ENCODE data around the gene NPHS2.
"Not testable (repeated sequence)": the region's sequence is repeated elsewhere in the genome, so short reads cannot be mapped to it uniquely, and the experiment has no call there.

NPHS2 gene

DNA sequence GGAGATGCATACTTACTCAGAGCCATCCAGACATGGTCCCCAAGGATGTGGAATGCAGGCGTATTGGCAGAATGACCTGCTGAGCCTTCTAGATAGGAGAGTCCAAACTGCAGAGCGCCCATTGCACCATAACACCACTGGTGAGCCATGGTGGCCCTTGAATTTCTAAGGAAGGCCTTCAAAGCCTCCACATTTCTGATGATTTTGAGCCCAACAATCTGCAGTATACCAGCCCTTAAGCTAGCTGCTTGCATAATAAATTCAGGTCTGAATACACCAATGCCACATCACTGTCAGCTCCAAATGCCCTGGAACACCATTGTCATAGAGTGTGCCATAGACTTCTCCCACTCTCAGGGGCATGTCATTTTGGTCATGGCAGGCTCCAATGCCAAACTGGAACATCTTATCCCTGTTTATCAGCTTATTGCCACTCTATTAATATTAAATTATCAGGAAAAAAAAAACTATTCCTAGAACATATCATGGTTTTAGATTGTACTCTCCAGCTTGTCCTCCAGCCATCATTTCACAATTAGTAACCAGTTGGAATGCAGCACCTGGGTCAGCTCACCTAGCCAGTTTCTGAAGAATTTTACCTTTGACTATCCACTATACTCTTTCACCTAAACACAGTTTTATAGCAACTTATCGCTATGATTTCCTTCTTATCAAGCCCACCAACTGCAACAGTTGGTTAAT, 26.9 kb downstream of the NPHS2 start:
- H3K36me3 ChIP-seq (ENCODE audit: control insufficient read depth in 1 of 2, insufficient read depth in 2 of 2, low read length in 2 of 2) = no peaks in the 10 kb centered on the region
- H3K27ac ChIP-seq (ENCODE audit: low read depth, low read length) = no peak overlapping the region
- no peak overlapping the region for H3K9ac ChIP-seq (ENCODE audit: low read depth in 1 of 2, low read length in 2 of 2)
- no peaks in the 10 kb centered on the region for H3K4me1 ChIP-seq (ENCODE audit: control insufficient read depth in 1 of 2, insufficient read depth in 2 of 2, low read length in 2 of 2)
- H3K27me3 ChIP-seq (ENCODE audit: control insufficient read depth in 1 of 2, insufficient read depth in 2 of 2, low read length in 2 of 2) = no peaks in the 10 kb centered on the region
- no peaks in the 10 kb centered on the region for H3K9me3 ChIP-seq (ENCODE audit: control insufficient read depth in 1 of 2, low read length in 2 of 2)
- no peak overlapping the region for H3K4me3 ChIP-seq (ENCODE audit: low read depth in 1 of 2, low read length in 2 of 2)

DNA sequence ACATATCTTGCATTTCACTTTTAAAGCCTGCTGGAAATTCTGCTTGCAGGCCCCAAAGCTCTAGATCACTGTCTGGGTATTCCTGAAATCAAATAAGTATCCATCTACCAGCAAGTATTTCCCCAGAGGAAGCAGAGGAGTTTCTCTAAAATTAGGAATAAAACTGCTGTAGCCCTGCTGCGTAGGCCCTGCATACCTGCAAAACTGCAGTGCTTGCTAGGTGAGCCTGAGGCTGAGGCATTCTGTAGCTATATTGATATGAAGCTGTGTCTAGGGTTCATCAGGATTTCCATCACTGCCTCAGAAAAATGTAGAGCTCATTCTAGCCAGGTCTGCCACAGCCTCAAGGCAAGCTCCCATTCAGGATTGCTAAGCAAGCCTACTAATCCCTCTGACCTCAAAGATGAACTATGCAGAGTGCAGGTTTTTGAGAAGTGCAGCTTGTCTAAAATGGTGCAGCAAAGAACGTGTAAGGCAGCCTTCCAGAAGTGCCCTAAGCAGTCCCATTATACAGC, 28.7 kb downstream of the NPHS2 start:
- Histone ChIP-seq H3K9ac (ENCODE audit: low read depth in 1 of 2, low read length in 2 of 2) (no peak overlapping the region), H3K9me3 (ENCODE audit: control insufficient read depth in 1 of 2, low read length in 2 of 2) (no peaks in the 10 kb centered on the region), H3K27ac (ENCODE audit: low read depth, low read length) (no peak overlapping the region), H3K4me3 (ENCODE audit: low read depth in 1 of 2, low read length in 2 of 2) (no peak overlapping the region), H3K36me3 (ENCODE audit: control insufficient read depth in 1 of 2, insufficient read depth in 2 of 2, low read length in 2 of 2) (no peaks in the 10 kb centered on the region), H3K4me1 (ENCODE audit: control insufficient read depth in 1 of 2, insufficient read depth in 2 of 2, low read length in 2 of 2) (no peaks in the 10 kb centered on the region), H3K27me3 (ENCODE audit: control insufficient read depth in 1 of 2, insufficient read depth in 2 of 2, low read length in 2 of 2) (no peaks in the 10 kb centered on the region)

DNA sequence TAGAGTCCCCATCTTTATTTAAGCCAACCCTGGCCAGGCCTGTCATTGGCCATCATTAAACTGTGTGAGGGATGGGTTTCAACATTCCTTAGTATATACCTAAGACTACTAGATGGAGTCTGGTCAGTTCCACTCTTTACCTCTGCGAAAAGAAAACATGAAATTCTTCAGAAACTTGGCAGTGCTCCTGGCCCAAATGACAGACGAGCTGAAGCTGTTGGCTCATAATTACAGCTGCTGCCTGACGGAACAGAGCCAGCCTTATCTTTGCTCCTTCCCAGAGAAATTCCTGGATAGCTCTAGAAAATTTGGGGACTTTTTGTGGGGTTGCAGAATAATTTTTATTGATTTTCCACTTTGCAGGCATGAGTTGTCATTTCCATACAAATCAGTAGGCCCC, 30.4 kb downstream of the NPHS2 start:
- Histone ChIP-seq H3K27ac (ENCODE audit: low read depth, low read length) (no peak overlapping the region), H3K9ac (ENCODE audit: low read depth in 1 of 2, low read length in 2 of 2) (no peak overlapping the region), H3K36me3 (ENCODE audit: control insufficient read depth in 1 of 2, insufficient read depth in 2 of 2, low read length in 2 of 2) (no peaks in the 10 kb centered on the region), H3K27me3 (ENCODE audit: control insufficient read depth in 1 of 2, insufficient read depth in 2 of 2, low read length in 2 of 2) (no peaks in the 10 kb centered on the region), H3K4me3 (ENCODE audit: low read depth in 1 of 2, low read length in 2 of 2) (no peak overlapping the region), H3K4me1 (ENCODE audit: control insufficient read depth in 1 of 2, insufficient read depth in 2 of 2, low read length in 2 of 2) (no peaks in the 10 kb centered on the region), H3K9me3 (ENCODE audit: control insufficient read depth in 1 of 2, low read length in 2 of 2) (no peaks in the 10 kb centered on the region)

DNA sequence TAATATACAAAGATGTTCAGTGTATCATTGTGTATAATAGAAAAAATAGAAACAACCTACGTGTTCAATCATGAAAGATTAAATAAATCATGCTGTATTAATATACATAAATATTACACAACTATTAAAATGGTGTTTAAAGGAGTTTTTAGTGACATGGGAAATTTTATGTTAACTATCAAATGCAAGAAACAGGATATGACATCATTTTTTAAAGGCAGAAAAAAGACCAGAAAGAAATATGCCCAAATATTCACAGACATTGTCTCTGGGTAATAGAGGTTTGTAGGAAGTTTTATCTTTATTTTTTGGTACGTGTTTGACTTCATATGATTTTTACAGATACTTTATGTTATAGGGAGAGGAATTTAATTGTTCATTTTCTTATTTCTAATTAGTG, 34.0 kb downstream of the NPHS2 start:
- H3K27me3 ChIP-seq (ENCODE audit: control insufficient read depth in 1 of 2, insufficient read depth in 2 of 2, low read length in 2 of 2) = no peaks in the 10 kb centered on the region
- no peaks in the 10 kb centered on the region for H3K36me3 ChIP-seq (ENCODE audit: control insufficient read depth in 1 of 2, insufficient read depth in 2 of 2, low read length in 2 of 2)
- no peaks in the 10 kb centered on the region for H3K9me3 ChIP-seq (ENCODE audit: control insufficient read depth in 1 of 2, low read length in 2 of 2)
- H3K27ac ChIP-seq (ENCODE audit: low read depth, low read length) = no peak overlapping the region
- no peak overlapping the region for H3K9ac ChIP-seq (ENCODE audit: low read depth in 1 of 2, low read length in 2 of 2)
- no peaks in the 10 kb centered on the region for H3K4me1 ChIP-seq (ENCODE audit: control insufficient read depth in 1 of 2, insufficient read depth in 2 of 2, low read length in 2 of 2)
- H3K4me3 ChIP-seq (ENCODE audit: low read depth in 1 of 2, low read length in 2 of 2) = no peak overlapping the region

DNA sequence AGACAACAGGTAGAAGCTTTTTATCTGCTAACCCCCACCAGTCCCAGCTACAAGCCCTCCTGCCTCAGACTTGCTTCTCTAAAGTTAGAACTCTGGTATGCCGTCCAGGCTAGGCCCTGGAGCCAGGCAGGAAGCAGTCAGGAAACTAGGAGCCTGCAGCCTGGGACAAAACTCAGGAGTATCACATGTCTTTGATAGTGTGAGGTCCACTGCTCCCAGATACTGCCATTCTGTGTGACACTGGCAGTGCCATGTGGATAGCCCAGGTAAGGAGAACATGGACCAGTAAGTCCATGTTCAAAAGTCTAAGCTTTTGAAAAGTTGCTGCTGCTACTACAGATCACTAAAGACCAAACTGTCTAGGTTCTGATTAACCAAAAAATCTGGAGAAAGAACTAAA, 45.4 kb downstream of the NPHS2 start:
- Histone ChIP-seq H3K9me3 (ENCODE audit: control insufficient read depth in 1 of 2, low read length in 2 of 2) (no peaks in the 10 kb centered on the region), H3K27ac (ENCODE audit: low read depth, low read length) (no peak overlapping the region), H3K4me1 (ENCODE audit: control insufficient read depth in 1 of 2, insufficient read depth in 2 of 2, low read length in 2 of 2) (no peaks in the 10 kb centered on the region)

DNA sequence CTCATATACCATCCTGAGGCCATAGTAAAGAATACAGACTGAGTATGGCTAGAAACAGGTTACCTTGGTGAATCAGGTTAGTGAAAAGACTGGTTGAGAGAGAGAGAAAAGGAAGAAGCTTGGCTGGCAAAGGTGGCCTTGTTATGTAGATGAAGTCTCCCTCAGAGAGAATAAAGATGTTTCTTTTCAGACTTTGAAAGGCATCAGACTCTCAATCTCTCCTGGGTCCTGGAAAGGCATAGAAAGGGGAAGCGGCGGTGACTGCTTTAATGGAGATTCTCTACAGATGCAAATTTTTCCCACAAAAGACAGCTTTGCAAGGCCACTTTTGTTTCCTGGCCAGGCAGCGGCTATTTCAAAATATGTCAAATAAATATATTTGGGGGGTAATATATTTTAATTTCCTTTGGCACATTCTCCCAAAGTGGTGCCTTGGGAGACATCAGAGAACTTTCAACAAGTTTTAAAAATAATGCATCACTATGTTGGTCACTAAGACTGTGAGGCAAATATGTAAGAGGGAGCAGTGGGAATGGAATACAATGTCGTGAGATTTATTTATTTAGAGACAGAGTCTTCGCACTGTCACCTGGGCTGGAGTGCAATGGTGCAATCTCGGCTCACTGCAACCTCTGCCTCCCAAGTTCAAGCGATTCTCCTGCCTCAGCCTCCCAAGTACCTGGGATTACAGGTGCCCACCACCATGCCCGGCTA, 46.1 kb downstream of the NPHS2 start:
- no peaks in the 10 kb centered on the region for H3K27me3 ChIP-seq (ENCODE audit: control insufficient read depth in 1 of 2, insufficient read depth in 2 of 2, low read length in 2 of 2)
- no peaks in the 10 kb centered on the region for H3K9me3 ChIP-seq (ENCODE audit: control insufficient read depth in 1 of 2, low read length in 2 of 2)
- no peak overlapping the region for H3K27ac ChIP-seq (ENCODE audit: low read depth, low read length)
- no peaks in the 10 kb centered on the region for H3K4me1 ChIP-seq (ENCODE audit: control insufficient read depth in 1 of 2, insufficient read depth in 2 of 2, low read length in 2 of 2)
- no peak overlapping the region for H3K9ac ChIP-seq (ENCODE audit: low read depth in 1 of 2, low read length in 2 of 2)
- H3K4me3 ChIP-seq (ENCODE audit: low read depth in 1 of 2, low read length in 2 of 2) = no peak overlapping the region
- H3K36me3 ChIP-seq (ENCODE audit: control insufficient read depth in 1 of 2, insufficient read depth in 2 of 2, low read length in 2 of 2) = no peaks in the 10 kb centered on the region

More for the DNA sequence above, 45.4 kb downstream of the NPHS2 start:
- no peaks in the 10 kb centered on the region for H3K36me3 ChIP-seq (ENCODE audit: control insufficient read depth in 1 of 2, insufficient read depth in 2 of 2, low read length in 2 of 2)
- no peak overlapping the region for H3K4me3 ChIP-seq (ENCODE audit: low read depth in 1 of 2, low read length in 2 of 2)
- H3K27me3 ChIP-seq (ENCODE audit: control insufficient read depth in 1 of 2, insufficient read depth in 2 of 2, low read length in 2 of 2) = no peaks in the 10 kb centered on the region
- no peak overlapping the region for H3K9ac ChIP-seq (ENCODE audit: low read depth in 1 of 2, low read length in 2 of 2)

DNA sequence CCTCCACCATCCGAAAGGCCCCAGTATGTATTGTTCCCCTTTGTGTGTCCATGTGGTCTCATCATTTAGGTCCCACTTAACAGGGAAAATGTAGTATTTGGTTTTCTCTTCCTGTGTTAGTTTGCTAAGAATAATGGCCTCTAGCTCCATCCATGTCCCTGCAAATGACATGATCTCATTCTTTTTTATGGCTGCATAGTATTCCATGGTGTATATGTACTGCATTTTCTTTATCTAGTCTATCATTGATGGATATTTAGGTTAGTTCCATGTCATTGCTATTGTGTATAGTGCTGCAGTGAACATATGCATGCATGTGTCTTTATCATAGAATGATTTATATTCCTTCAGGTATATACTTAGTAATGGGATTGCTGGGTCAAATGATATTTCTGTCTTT, 57.2 kb downstream of the NPHS2 start:
- not testable (repeated sequence) for H3K4me3 ChIP-seq (ENCODE audit: low read depth in 1 of 2, low read length in 2 of 2); H3K36me3 ChIP-seq (ENCODE audit: control insufficient read depth in 1 of 2, insufficient read depth in 2 of 2, low read length in 2 of 2); H3K27me3 ChIP-seq (ENCODE audit: control insufficient read depth in 1 of 2, insufficient read depth in 2 of 2, low read length in 2 of 2); H3K27ac ChIP-seq (ENCODE audit: low read depth, low read length); H3K4me1 ChIP-seq (ENCODE audit: control insufficient read depth in 1 of 2, insufficient read depth in 2 of 2, low read length in 2 of 2); H3K9ac ChIP-seq (ENCODE audit: low read depth in 1 of 2, low read length in 2 of 2); H3K9me3 ChIP-seq (ENCODE audit: control insufficient read depth in 1 of 2, low read length in 2 of 2)

DNA sequence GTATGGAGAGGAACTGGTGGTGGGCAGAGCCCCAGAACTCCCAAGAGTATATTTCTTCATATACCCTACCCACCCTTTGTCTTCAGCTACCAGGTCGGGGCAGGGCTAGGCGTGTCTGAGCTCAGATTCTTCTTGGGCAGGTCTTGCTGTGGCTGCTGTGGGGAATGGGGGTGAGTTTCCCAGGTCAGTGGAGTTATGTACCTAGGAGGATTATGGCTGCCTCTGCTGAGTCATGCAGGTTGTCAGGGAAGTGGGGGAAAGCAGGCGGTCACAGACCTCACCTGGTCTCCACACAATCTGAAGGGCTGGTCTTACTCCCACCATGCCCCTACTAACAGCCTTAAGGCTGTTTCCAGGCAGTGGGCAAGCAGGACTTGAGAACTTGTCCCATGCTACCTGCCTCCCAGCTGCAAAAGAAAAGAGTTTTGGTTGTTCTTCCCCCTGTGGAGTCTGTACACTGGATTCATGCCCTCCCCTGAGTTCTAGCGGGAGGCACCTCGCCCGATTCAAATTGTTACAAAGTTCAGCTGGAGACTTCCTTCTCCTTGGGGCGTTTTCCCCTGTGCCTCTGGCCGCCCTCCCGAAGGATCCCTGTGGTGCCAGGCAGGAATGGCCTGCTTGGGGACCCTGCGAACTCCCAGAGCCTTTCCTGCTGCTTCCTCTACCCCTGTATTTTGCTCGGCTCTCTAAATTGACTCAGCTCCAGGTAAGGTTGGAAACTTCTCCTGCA, 58.6 kb downstream of the NPHS2 start:
- Histone ChIP-seq H3K4me1 (ENCODE audit: control insufficient read depth in 1 of 2, insufficient read depth in 2 of 2, low read length in 2 of 2) (no peaks in the 10 kb centered on the region), H3K9ac (ENCODE audit: low read depth in 1 of 2, low read length in 2 of 2) (peak overlapping the region in 1 of 2 donors; percentile 6), H3K27me3 (ENCODE audit: control insufficient read depth in 1 of 2, insufficient read depth in 2 of 2, low read length in 2 of 2) (no peaks in the 10 kb centered on the region), H3K4me3 (ENCODE audit: low read depth in 1 of 2, low read length in 2 of 2) (peak overlapping the region; percentile 45 to 46), H3K36me3 (ENCODE audit: control insufficient read depth in 1 of 2, insufficient read depth in 2 of 2, low read length in 2 of 2) (no peaks in the 10 kb centered on the region), H3K27ac (ENCODE audit: low read depth, low read length) (no peak overlapping the region), H3K9me3 (ENCODE audit: control insufficient read depth in 1 of 2, low read length in 2 of 2) (no peaks in the 10 kb centered on the region)

DNA sequence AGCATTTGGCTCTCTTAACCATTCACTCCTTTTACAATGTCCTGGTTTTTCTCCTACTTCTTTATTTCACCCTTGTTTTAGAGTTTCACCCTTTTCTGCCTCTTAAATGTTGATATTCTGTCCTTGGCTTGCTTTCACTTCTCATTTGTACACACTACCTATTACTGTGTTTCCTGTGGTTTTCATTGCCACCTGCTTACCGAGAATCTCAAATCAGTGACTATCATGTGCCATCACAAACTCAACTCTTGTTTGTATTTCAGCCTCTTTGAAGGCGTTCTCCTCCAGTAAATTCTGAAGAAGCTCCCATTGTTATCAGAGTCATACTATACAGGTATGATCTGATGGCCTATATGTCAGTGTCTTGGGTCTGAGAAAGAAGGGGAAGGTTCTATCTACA, 65.7 kb downstream of the NPHS2 start:
- H3K27me3 ChIP-seq (ENCODE audit: control insufficient read depth in 1 of 2, insufficient read depth in 2 of 2, low read length in 2 of 2) = no peaks in the 10 kb centered on the region
- H3K4me3 ChIP-seq (ENCODE audit: low read depth in 1 of 2, low read length in 2 of 2) = no peak overlapping the region
- no peaks in the 10 kb centered on the region for H3K36me3 ChIP-seq (ENCODE audit: control insufficient read depth in 1 of 2, insufficient read depth in 2 of 2, low read length in 2 of 2)
- H3K4me1 ChIP-seq (ENCODE audit: control insufficient read depth in 1 of 2, insufficient read depth in 2 of 2, low read length in 2 of 2) = no peaks in the 10 kb centered on the region
- H3K27ac ChIP-seq (ENCODE audit: low read depth, low read length) = no peak overlapping the region
- no peaks in the 10 kb centered on the region for H3K9me3 ChIP-seq (ENCODE audit: control insufficient read depth in 1 of 2, low read length in 2 of 2)
- H3K9ac ChIP-seq (ENCODE audit: low read depth in 1 of 2, low read length in 2 of 2) = no peak overlapping the region

DNA sequence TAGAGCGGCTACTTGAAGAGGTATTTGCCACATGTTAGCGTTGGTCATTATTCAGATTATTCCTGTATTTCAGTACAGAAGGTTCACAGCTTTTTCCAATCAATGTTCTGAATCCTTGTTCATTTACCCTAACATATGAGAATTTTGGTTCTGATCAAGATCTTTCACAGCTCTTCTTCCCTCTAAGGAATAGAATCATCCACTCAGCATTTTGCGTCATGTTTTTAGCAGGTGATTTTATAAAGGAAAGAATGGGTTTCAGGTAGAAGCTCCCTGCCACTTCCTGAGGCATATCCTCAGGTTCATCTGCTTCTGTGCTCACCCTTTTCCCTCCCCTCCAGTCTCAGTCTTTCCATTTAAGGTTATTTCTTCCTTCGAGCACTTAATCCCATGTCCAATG, 66.4 kb downstream of the NPHS2 start:
- Histone ChIP-seq H3K27me3 (ENCODE audit: control insufficient read depth in 1 of 2, insufficient read depth in 2 of 2, low read length in 2 of 2) (no peaks in the 10 kb centered on the region), H3K4me1 (ENCODE audit: control insufficient read depth in 1 of 2, insufficient read depth in 2 of 2, low read length in 2 of 2) (no peaks in the 10 kb centered on the region), H3K36me3 (ENCODE audit: control insufficient read depth in 1 of 2, insufficient read depth in 2 of 2, low read length in 2 of 2) (no peaks in the 10 kb centered on the region), H3K4me3 (ENCODE audit: low read depth in 1 of 2, low read length in 2 of 2) (no peak overlapping the region), H3K27ac (ENCODE audit: low read depth, low read length) (no peak overlapping the region), H3K9me3 (ENCODE audit: control insufficient read depth in 1 of 2, low read length in 2 of 2) (no peaks in the 10 kb centered on the region), H3K9ac (ENCODE audit: low read depth in 1 of 2, low read length in 2 of 2) (no peak overlapping the region)
